Motor neuron (in vitro differentiated cells): ENCODE results near the gene JMJD1C. TPM values are rescaled to one million over a fixed set of nuclear protein-coding genes. Genes with fewer than 3 reads are reported as not detected.

Experiments used
- ATAC-seq, 8 experiments: fragments of 200-7000 bp; cut with Tn5 transposase; replicated peaks in 6 of 8; 2 replicates each; pipeline ENCODE4 v1.8.0; 2021; ENCODE audit warnings: mild to moderate bottlenecking in 8 of 8, moderate library complexity in 8 of 8
- H3K27ac ChIP-seq, 2 donors: fragments of 250-450 bp; sonication (Bioruptor Pico); 2 replicates each; pipeline ENCODE4 v1.9.0; 2021; ENCODE audit warnings: antibody characterized with exemption in 2 of 2, mild to moderate bottlenecking in 2 of 2, moderate library complexity in 1 of 2
- H3K4me1 ChIP-seq, 2 donors: fragments of 250-450 bp; sonication (Bioruptor Pico); replicated peaks in 1 of 2; 2 replicates each; pipeline ENCODE4 v1.6.1; 2021; ENCODE audit warnings: antibody characterized with exemption in 2 of 2, mild to moderate bottlenecking in 2 of 2, moderate library complexity in 1 of 2
- H3K4me3 ChIP-seq, 5 donors: fragments of 250-450 bp; sonication (Bioruptor Pico); 2 replicates each; pipeline ENCODE4 v1.9.0; 2021; ENCODE audit warnings: antibody characterized with exemption in 5 of 5, mild to moderate bottlenecking in 5 of 5, moderate library complexity in 4 of 5
- WGBS, 10 experiments: fragments of 450-650 bp; shearing (Covaris generic); methylation state at CpG; one replicate each; pipeline ENCODE4 v1.0.0; 2022; 5-methylcytosine and 5-hydroxymethylcytosine counted together
- in situ Hi-C, 9 experiments: fragments of 400-800 bp; cut with MboI; loops; one replicate each; pipeline ENCODE4 v1.15.0; 2021; ENCODE audit warnings: low sequenced_read_pairs in 9 of 9, low pct_unique_long_range_greater_than_20kb in 2 of 9; ENCODE audit not compliant: unreplicated experiment in 9 of 9
- total RNA-seq, 8 experiments: library from RNA; unstranded; fragments of 300-600 nt; gene quantifications; 2 replicates each; pipeline versions ENCODE4 v1.2.3 to v1.2.4, GENCODE V29; 2022

The JMJD1C gene
- total RNA-seq, 8 experiments from 2014 or later = 48.3 to 137 (median 57.1) TPM

DNA sequence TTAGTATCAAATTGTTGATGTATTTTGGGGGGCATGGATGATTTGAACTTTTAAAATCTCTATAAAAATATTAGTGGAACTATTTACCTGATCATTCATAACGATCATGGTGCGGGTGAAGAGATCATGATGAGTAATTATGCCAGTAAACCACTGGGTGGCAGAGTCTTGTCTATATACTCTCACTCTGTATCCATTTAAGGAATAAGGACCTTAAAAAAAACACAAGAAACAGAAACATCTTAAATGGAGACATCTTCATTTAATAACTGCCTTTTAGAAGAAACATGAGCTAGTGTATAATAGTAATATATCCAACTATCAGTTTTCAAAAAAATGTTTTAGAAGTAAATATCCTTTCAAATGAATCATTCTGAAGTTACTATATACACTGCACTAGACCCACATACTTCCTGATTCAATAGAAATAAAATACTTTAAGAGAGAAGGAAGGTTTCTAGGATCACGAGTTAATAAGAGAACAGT, 248.6 kb downstream of the JMJD1C start:
- in situ Hi-C loops = loop anchor here in 6 of 9 experiments (25.0 kb wide), 3 partner anchors 245 to 495 kb away; partner anchors contain the start of gene JMJD1C (in 1 of the 6)
- H3K27ac ChIP-seq = no peak overlapping the region
- ATAC-seq = peak; percentile 58 to 84 (median 74)
- WGBS, 10 experiments = 11 to 59% (median 39%) methylated on average over 1 to 3 of the region's 3 CpGs
- H3K4me3 ChIP-seq = no peak overlapping the region
- no peaks in the 10 kb centered on the region for H3K4me1 ChIP-seq

GRCh38 chr10:63214571-63214970, 251.2 kb downstream of the JMJD1C start:
- Histone ChIP-seq H3K4me1 (peaks cover 6 to 12% of the 10 kb centered on the region in 2 donors), H3K27ac (no peak overlapping the region), H3K4me3 (no peak overlapping the region)
- WGBS, 10 experiments = 23 to 100% (median 94%) methylated on average over 1 to 2 of the region's 2 CpGs
- in situ Hi-C loops = loop anchor here in 6 of 9 experiments (25.0 kb wide), 3 partner anchors 248 to 498 kb away; partner anchors contain the start of gene JMJD1C (in 1 of the 6)
- ATAC-seq = peak in 1 of 8 experiments; percentile 40

DNA sequence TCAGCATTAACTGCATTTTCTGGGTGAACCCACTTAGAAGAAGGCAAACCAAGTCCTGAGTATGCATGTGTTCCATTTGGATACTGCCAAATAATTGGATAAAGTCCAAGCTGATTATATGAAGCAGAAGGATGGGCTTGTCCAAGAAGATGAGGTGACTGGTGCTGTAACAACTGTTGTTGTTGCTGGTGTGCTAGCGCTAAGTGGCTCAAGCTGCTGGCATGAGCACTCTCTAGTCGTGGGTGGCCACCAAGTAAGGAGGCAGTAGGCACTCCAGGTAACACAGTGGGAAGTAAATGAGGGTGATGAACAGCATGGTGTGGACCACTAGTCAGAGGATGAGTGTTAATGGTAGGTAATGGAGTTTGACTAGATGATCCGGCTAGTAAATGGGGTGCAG, 252.3 kb downstream of the JMJD1C start:
- in situ Hi-C loops = loop anchor here in 6 of 9 experiments (25.0 kb wide), 3 partner anchors 249 to 499 kb away; partner anchors contain the start of gene JMJD1C (in 1 of the 6)
- no peak for ATAC-seq

GRCh38 chr10:63210611-63211196, 255.1 kb downstream of the JMJD1C start:
- H3K4me1 ChIP-seq = peaks cover 16 to 20% of the 10 kb centered on the region in 2 donors
- 0 to 67% (median 57%) methylated on average over 1 to 3 of the region's 3 CpGs; no CpG with 5 or more reads in 4 of the 10 experiments for WGBS, 10 experiments
- H3K4me3 ChIP-seq = no peak overlapping the region
- ATAC-seq = no peak
- H3K27ac ChIP-seq = no peak overlapping the region
- in situ Hi-C loops = loop anchor here in 6 of 9 experiments (25.0 kb wide), 3 partner anchors 252 to 502 kb away; partner anchors contain the start of gene JMJD1C (in 1 of the 6)

More for the DNA sequence above, 252.3 kb downstream of the JMJD1C start:
- 67 to 100% (median 96%) methylated on average over 1 to 3 of the region's 3 CpGs; no CpG with 5 or more reads in 2 of the 10 experiments for WGBS, 10 experiments
- Histone ChIP-seq H3K27ac (no peak overlapping the region), H3K4me1 (peaks cover 16 to 17% of the 10 kb centered on the region in 2 donors), H3K4me3 (no peak overlapping the region)

DNA sequence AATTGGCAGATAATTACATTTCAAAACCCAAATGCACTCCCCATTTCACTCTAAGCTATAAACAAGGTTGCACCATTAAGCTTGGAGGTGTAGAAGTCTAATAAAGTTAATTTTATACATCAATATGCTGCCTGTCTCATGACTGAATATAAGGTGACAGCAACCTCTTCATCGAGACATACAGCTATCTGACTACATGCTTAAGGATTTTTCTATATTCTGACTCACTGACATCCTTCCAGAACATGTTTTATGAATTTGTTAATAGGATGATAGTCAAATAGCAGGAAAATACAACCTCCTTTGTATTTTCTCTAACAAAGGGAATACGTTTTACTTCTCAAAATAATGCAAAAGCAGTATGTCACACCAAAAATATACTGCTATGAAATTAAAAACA, 256.1 kb downstream of the JMJD1C start:
- Histone ChIP-seq H3K4me3 (no peak overlapping the region), H3K4me1 (peaks cover 19 to 20% of the 10 kb centered on the region in 2 donors), H3K27ac (no peak overlapping the region)
- in situ Hi-C loops = loop anchor here in 6 of 9 experiments (25.0 kb wide), 3 partner anchors 253 to 503 kb away; partner anchors contain the start of gene JMJD1C (in 1 of the 6)
- 31 to 100% (median 78%) methylated on average over 1 to 2 of the region's 2 CpGs; no CpG with 5 or more reads in 1 of the 10 experiments for WGBS, 10 experiments
- no peak for ATAC-seq

- Histone ChIP-seq H3K4me3 (no peak overlapping the region), H3K27ac (no peak overlapping the region), H3K4me1 (peaks cover 20% of the 10 kb centered on the region in 2 donors)
- ATAC-seq = peak in 7 of 8 experiments; percentile 41 to 74 (median 53)
- 0 to 89% (median 24%) methylated on average over 1 to 2 of the region's 2 CpGs; no CpG with 5 or more reads in 3 of the 10 experiments for WGBS, 10 experiments
- in situ Hi-C loops = loop anchor here in 6 of 9 experiments (25.0 kb wide), 3 partner anchors 253 to 503 kb away; partner anchors contain the start of gene JMJD1C (in 1 of the 6)
Measured at GRCh38 chr10:63208986-63209385, 256.8 kb downstream of the JMJD1C start.

GRCh38 chr10:63206997-63207811, 258.6 kb downstream of the JMJD1C start:
- ATAC-seq = peak in 3 of 8 experiments; percentile 37 to 57 (median 47)
- in situ Hi-C loops = loop anchor here in 6 of 9 experiments (25.0 kb wide), 3 partner anchors 255 to 505 kb away; partner anchors contain the start of gene JMJD1C (in 1 of the 6)
- peaks cover 20% of the 10 kb centered on the region in 2 donors for H3K4me1 ChIP-seq
- 18 to 100% (median 84%) methylated on average over 1 to 7 of the region's 7 CpGs for WGBS, 10 experiments
- H3K27ac ChIP-seq = no peak overlapping the region
- H3K4me3 ChIP-seq = no peak overlapping the region

DNA sequence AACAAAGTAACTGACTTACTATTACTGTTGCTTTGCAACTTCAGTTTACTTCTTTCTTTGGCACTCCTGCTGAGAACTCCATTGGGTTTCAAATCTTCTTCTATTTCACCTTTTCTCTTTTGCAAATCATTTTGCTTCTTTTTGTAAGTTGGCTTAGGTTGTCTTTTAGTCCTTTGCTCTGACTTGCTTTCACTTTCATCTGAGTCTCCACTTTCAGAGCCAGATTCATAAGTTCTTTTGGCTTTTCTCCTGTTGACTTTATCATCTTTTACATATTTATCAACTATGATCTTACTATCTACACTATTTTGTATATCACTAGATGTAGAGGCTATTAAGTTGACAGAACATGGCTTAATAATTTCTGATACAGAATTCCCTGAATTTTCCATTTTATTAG, 259.2 kb downstream of the JMJD1C start:
- no peak overlapping the region for H3K4me3 ChIP-seq
- H3K4me1 ChIP-seq = peaks cover 20% of the 10 kb centered on the region in 2 donors
- in situ Hi-C loops = loop anchor here in 6 of 9 experiments (25.0 kb wide), 3 partner anchors 256 to 506 kb away; partner anchors contain the start of gene JMJD1C (in 1 of the 6)
- H3K27ac ChIP-seq = no peak overlapping the region
- ATAC-seq = no peak

DNA sequence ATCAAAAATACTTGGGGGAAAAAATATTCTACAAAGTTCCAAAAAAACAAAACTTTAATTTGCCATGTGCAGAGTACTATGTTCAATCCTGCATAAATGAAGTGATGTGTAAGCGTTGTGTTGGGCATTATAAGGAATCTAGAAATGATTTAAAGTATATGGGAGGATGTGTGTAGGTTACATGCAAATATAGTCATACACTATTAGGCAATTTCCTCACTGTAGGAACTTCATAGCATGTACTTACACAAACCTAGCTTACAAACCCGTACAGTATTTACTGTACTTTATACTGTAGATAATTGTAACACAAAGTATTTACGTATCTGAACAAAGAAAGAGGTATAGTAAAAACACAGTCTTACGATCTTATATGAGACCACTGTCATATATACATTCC, 260.4 kb downstream of the JMJD1C start:
- no peak for ATAC-seq
- Histone ChIP-seq H3K4me1 (peaks cover 13 to 20% of the 10 kb centered on the region in 2 donors), H3K27ac (no peak overlapping the region), H3K4me3 (no peak overlapping the region)
- in situ Hi-C loops = loop anchor here in 6 of 9 experiments (25.0 kb wide), 3 partner anchors 257 to 507 kb away; partner anchors contain the start of gene JMJD1C (in 1 of the 6)
- 80 to 100% (median 97%) methylated on average over 1 to 4 of the region's 4 CpGs; no CpG with 5 or more reads in 1 of the 10 experiments for WGBS, 10 experiments

- 55 to 95% (median 86%) methylated on average over 2 to 4 of the region's 4 CpGs; no CpG with 5 or more reads in 1 of the 10 experiments for WGBS, 10 experiments
- ATAC-seq = no peak
- Histone ChIP-seq H3K4me3 (no peak overlapping the region), H3K27ac (no peak overlapping the region), H3K4me1 (peaks cover 11 to 16% of the 10 kb centered on the region in 2 donors)
- in situ Hi-C loops = loop anchor here in 6 of 9 experiments (25.0 kb wide), 3 partner anchors 257 to 507 kb away; partner anchors contain the start of gene JMJD1C (in 1 of the 6)
Measured at GRCh38 chr10:63204667-63205391, 260.9 kb downstream of the JMJD1C start.

- Histone ChIP-seq H3K27ac (no peak overlapping the region), H3K4me3 (no peak overlapping the region), H3K4me1 (peaks cover 0 to 4% of the 10 kb centered on the region in 2 donors)
- in situ Hi-C loops = loop anchor here in 6 of 9 experiments (25.0 kb wide), 3 partner anchors 261 to 511 kb away; partner anchors contain the start of gene JMJD1C (in 1 of the 6)
- no peak for ATAC-seq
- 0 to 10% (median 0%) methylated on average over 1 of the region's 1 CpG; no CpG with 5 or more reads in 1 of the 10 experiments for WGBS, 10 experiments
Measured at GRCh38 chr10:63201118-63201517, 264.7 kb downstream of the JMJD1C start.

GRCh38 chr10:63200431-63200830, 265.3 kb downstream of the JMJD1C start:
- ATAC-seq = no peak
- in situ Hi-C loops = loop anchor here in 6 of 9 experiments (25.0 kb wide), 3 partner anchors 262 to 512 kb away; partner anchors contain the start of gene JMJD1C (in 1 of the 6)
- Histone ChIP-seq H3K4me1 (peaks cover 0 to 4% of the 10 kb centered on the region in 2 donors), H3K4me3 (no peak overlapping the region), H3K27ac (no peak overlapping the region)
- 51 to 100% (median 60%) methylated on average over 2 to 6 of the region's 6 CpGs for WGBS, 10 experiments
